Gastrocnemius medialis (tissue), 4 donors: ENCODE results near the gene ATAD3C.

ENCODE experiments used
- CTCF ChIP-seq, 5 experiments: fragments of 450-650 bp in 3 of 5; fragments of 200-600 bp in 2 of 5; sonication (generic) in 2 of 5; IDR thresholded peaks in 4 of 5; conservative IDR thresholded peaks in 1 of 5; 1 replicate in 4 of 5; 2 replicates in 1 of 5; pipeline ENCODE4 v1.5.1; 2016 to 2019; ENCODE audit warnings: antibody characterized with exemption in 5 of 5, mild to moderate bottlenecking in 3 of 5, moderate library complexity in 3 of 5
- POLR2A ChIP-seq, 2 donors: fragments of 450-650 bp; IDR thresholded peaks; one replicate each; pipeline ENCODE4 v1.6.1; 2017; ENCODE audit warnings: antibody characterized with exemption in 2 of 2, mild to moderate bottlenecking in 2 of 2, moderate library complexity in 2 of 2

- TF ChIP-seq CTCF (IDR thresholded peaks at IDR 0.05 in 4 of 5, conservative IDR thresholded peaks at IDR 0.05 in 1 of 5) (no peak), POLR2A (IDR thresholded peaks at IDR 0.05) (no peak)
Measured at GRCh38 chr1:1420654-1421141, 28.8 kb upstream of the ATAD3C start.
